ENCODE data around the gene ATP1A2. TPM values are rescaled to one million over a fixed set of nuclear protein-coding genes. Genes with fewer than 3 reads are reported as not detected.

Gene ATP1A2
- total and polyA plus RNA-seq, 3 experiments from 2014 or later = not detected

DNA sequence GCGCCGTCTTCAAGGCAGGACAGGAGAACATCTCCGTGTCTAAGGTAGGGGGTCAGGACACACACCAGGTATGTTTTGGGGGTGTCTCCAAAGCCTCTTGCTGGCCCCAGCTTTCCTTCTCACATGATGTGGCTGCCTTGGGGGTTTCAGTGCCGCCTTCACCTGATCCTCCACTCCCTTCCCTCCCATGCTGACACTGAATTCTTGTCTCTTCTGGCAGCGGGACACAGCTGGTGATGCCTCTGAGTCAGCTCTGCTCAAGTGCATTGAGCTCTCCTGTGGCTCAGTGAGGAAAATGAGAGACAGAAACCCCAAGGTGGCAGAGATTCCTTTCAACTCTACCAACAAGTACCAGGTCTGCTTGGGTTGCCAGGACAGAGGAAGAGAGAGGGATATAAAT, 13.5 kb downstream of the ATP1A2 start:
- no peaks in the 10 kb centered on the region for H3K27me3 ChIP-seq (ENCODE audit: insufficient read depth, low read length, poor library complexity, severe bottlenecking)
- Mint-ChIP-seq H3K27me3 (peaks cover 2 to 28% of the 10 kb centered on the region in 2 donors), H3K27ac (no peak overlapping the region), H3K4me1 (no peaks in the 10 kb centered on the region), H3K9me3 (no peaks in the 10 kb centered on the region), H3K4me3 (no peak overlapping the region), H3K36me3 (no peaks in the 10 kb centered on the region)
- no peaks in the 10 kb centered on the region for H3K36me3 ChIP-seq (ENCODE audit: insufficient read depth, low read length)
- H3K4me3 ChIP-seq (ENCODE audit: low read length) = no peak overlapping the region
- H3K4me1 ChIP-seq (ENCODE audit: insufficient read depth, low read length) = no peaks in the 10 kb centered on the region
- no peaks in the 10 kb centered on the region for H3K9me3 ChIP-seq (ENCODE audit: low read length)
- ChIA-PET CTCF (no interaction called here), POLR2A (no interaction called here)
- H3K27ac ChIP-seq (ENCODE audit: low read depth, low read length) = no peak overlapping the region
- DNase-seq = peak in 1 of 5 donors; percentile 23

DNA sequence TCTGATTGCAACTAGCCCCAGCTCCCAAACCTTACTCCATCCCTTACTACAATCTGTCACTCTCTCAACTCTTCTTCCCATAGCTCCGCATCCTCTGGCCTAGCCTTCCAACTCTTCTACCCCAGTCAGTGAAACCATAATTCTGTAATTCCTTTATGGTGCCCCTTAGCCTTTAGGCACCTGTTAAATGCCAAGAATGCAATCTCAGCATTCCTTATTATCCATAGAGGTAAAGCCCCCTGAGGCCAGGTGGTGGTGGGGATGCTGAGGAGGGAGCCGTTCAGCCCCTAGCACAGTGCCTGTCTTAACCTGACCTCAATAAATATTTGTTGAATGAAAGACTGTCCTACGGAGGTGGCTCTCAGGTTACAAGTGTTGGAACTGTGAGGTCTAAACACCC, 14.0 kb downstream of the ATP1A2 start:
- ChIA-PET CTCF (no interaction called here), POLR2A (no interaction called here)
- no peaks in the 10 kb centered on the region for H3K27me3 ChIP-seq (ENCODE audit: insufficient read depth, low read length, poor library complexity, severe bottlenecking)
- no peak overlapping the region for H3K4me3 ChIP-seq (ENCODE audit: low read length)
- H3K36me3 ChIP-seq (ENCODE audit: insufficient read depth, low read length) = no peaks in the 10 kb centered on the region
- H3K9me3 ChIP-seq (ENCODE audit: low read length) = no peaks in the 10 kb centered on the region
- H3K4me1 Mint-ChIP-seq = no peaks in the 10 kb centered on the region
- no peak overlapping the region for H3K27ac ChIP-seq (ENCODE audit: low read depth, low read length)
- H3K27me3 Mint-ChIP-seq = peaks cover 2 to 28% of the 10 kb centered on the region in 2 donors
- peak in 1 of 5 donors; percentile 4 for DNase-seq
- no peaks in the 10 kb centered on the region for H3K9me3 Mint-ChIP-seq
- H3K36me3 Mint-ChIP-seq = no peaks in the 10 kb centered on the region
- no peaks in the 10 kb centered on the region for H3K4me1 ChIP-seq (ENCODE audit: insufficient read depth, low read length)
- H3K27ac Mint-ChIP-seq = no peak overlapping the region
- H3K4me3 Mint-ChIP-seq = no peak overlapping the region

DNA sequence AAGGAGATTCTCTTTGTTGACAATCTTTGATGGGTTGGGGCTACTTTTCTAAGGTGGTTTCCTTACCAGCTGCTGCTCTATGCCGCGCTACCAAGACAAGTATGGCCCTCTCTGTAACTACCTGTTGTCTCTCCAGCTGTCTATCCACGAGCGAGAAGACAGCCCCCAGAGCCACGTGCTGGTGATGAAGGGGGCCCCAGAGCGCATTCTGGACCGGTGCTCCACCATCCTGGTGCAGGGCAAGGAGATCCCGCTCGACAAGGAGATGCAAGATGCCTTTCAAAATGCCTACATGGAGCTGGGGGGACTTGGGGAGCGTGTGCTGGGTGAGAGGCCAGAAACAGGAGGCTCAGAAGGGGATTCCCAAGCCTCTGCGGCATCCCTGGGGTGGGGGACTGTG, 14.4 kb downstream of the ATP1A2 start:
- peaks cover 0 to under 1% (median 0%) of the 10 kb centered on the region in 5 donors for H3K9me3 Mint-ChIP-seq
- H3K36me3 Mint-ChIP-seq = no peaks in the 10 kb centered on the region
- no peak overlapping the region for H3K27ac Mint-ChIP-seq
- Histone ChIP-seq H3K9me3 (ENCODE audit: low read length) (no peaks in the 10 kb centered on the region), H3K4me1 (ENCODE audit: insufficient read depth, low read length) (no peaks in the 10 kb centered on the region), H3K27ac (ENCODE audit: low read depth, low read length) (no peak overlapping the region), H3K4me3 (ENCODE audit: low read length) (no peak overlapping the region), H3K27me3 (ENCODE audit: insufficient read depth, low read length, poor library complexity, severe bottlenecking) (no peaks in the 10 kb centered on the region), H3K36me3 (ENCODE audit: insufficient read depth, low read length) (no peaks in the 10 kb centered on the region)
- POLR2A ChIA-PET = no interaction called here
- DNase-seq = peak in 1 of 5 donors; percentile 26
- no peak overlapping the region for H3K4me3 Mint-ChIP-seq
- H3K4me1 Mint-ChIP-seq = no peaks in the 10 kb centered on the region
- H3K27me3 Mint-ChIP-seq = peaks cover 5 to 28% of the 10 kb centered on the region in 2 donors
- CTCF ChIA-PET = no interaction called here

DNA sequence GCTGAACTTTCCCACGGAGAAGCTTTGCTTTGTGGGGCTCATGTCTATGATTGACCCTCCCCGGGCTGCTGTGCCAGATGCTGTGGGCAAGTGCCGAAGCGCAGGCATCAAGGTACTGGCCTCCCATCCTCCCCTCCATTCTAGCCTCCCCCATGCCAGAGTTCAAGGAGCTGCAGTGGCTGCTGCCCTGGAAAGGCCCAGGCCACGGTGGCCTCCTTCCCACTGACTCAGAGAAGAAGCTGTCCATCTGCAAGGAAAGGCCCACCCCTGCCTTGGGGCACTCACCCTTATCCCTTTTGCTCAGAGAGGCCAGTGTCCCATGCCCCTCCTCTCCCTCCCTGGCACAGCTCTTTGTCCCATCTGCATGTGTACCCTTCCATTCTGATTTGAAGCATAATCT, 14.9 kb downstream of the ATP1A2 start:
- peaks cover 5 to 28% of the 10 kb centered on the region in 2 donors for H3K27me3 Mint-ChIP-seq
- Histone ChIP-seq H3K4me1 (ENCODE audit: insufficient read depth, low read length) (no peaks in the 10 kb centered on the region), H3K4me3 (ENCODE audit: low read length) (no peak overlapping the region), H3K9me3 (ENCODE audit: low read length) (no peaks in the 10 kb centered on the region), H3K27me3 (ENCODE audit: insufficient read depth, low read length, poor library complexity, severe bottlenecking) (no peaks in the 10 kb centered on the region), H3K27ac (ENCODE audit: low read depth, low read length) (no peak overlapping the region), H3K36me3 (ENCODE audit: insufficient read depth, low read length) (no peaks in the 10 kb centered on the region)
- ChIA-PET CTCF (no interaction called here), POLR2A (no interaction called here)
- H3K4me3 Mint-ChIP-seq = no peak overlapping the region
- H3K27ac Mint-ChIP-seq = no peak overlapping the region
- H3K9me3 Mint-ChIP-seq = peaks cover 0 to 2% (median 0%) of the 10 kb centered on the region in 5 donors
- no peaks in the 10 kb centered on the region for H3K4me1 Mint-ChIP-seq
- H3K36me3 Mint-ChIP-seq = no peaks in the 10 kb centered on the region
- DNase-seq = no peak

DNA sequence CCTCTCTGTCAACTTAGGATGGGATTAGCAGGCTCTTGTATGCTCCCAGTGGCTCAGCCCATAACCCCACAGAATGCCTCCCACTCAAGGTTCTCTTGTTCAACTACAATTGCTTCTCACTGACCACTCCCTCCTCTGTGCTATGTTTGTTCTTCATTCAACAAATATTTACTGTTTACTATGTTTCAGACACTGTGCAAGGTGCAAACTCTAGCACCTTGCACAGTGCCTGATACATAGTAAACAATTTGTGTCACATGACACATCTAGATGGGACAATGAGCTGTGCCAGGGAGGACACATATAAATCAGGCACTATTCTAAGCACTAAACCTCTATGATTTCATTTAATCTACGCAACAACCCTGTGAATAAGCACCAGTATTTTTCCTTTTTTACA, 15.4 kb downstream of the ATP1A2 start:
- Mint-ChIP-seq H3K9me3 (peaks cover 0 to 2% (median 0%) of the 10 kb centered on the region in 5 donors), H3K36me3 (no peaks in the 10 kb centered on the region), H3K4me3 (no peak overlapping the region), H3K27ac (no peak overlapping the region), H3K27me3 (peaks cover 5 to 28% of the 10 kb centered on the region in 2 donors), H3K4me1 (no peaks in the 10 kb centered on the region)
- Histone ChIP-seq H3K4me3 (ENCODE audit: low read length) (no peak overlapping the region), H3K9me3 (ENCODE audit: low read length) (no peaks in the 10 kb centered on the region), H3K27me3 (ENCODE audit: insufficient read depth, low read length, poor library complexity, severe bottlenecking) (no peaks in the 10 kb centered on the region), H3K27ac (ENCODE audit: low read depth, low read length) (no peak overlapping the region), H3K4me1 (ENCODE audit: insufficient read depth, low read length) (no peaks in the 10 kb centered on the region), H3K36me3 (ENCODE audit: insufficient read depth, low read length) (no peaks in the 10 kb centered on the region)
- DNase-seq = no peak
- ChIA-PET POLR2A (interaction anchor here (0.7 kb wide), 1 partner anchor 61 kb away, joined by 3 read pairs; the partner anchor contains the start of gene KCNJ10), CTCF (no interaction called here)

DNA sequence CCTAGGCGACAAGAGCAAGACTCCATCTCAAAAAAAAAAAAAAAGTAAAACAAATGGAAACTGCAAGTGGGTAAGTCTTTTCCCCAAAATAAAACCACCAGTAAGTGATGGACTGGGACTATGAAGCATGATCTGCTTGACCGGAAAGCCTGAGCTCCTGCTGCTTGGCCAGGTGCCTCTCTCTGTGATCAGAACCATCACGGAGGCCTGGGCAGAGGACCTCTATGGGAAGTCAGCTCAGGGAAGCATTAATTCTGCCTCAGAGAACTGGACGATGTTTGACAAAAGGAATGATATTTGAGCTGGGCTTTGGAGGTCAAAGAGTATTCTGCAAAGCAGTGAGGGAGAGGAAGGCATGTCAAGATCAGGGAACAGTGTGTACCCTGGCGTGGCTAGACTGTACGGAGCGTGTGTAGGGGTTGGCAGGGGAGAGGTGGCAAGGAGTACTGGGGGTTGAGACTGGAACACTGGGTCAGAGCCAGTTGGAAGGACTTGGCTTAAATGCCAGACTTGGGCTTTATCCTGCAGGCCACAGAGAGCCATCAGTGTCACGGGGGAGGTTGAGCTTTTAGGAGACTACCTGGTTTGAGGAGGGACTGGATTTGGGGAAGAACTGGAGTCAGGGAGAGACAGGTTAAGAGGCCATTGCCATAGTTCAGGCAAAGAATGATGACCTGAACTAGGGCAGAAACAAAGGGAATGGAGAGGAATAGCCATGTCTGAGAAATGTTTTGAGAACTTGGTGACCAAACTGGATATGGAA, 16.4 kb downstream of the ATP1A2 start:
- Histone ChIP-seq H3K27me3 (ENCODE audit: insufficient read depth, low read length, poor library complexity, severe bottlenecking) (no peaks in the 10 kb centered on the region), H3K36me3 (ENCODE audit: insufficient read depth, low read length) (no peaks in the 10 kb centered on the region), H3K4me3 (ENCODE audit: low read length) (no peak overlapping the region), H3K4me1 (ENCODE audit: insufficient read depth, low read length) (no peaks in the 10 kb centered on the region), H3K9me3 (ENCODE audit: low read length) (no peaks in the 10 kb centered on the region), H3K27ac (ENCODE audit: low read depth, low read length) (no peak overlapping the region)
- Mint-ChIP-seq H3K27me3 (peaks cover 5 to 28% of the 10 kb centered on the region in 2 donors), H3K36me3 (no peaks in the 10 kb centered on the region), H3K9me3 (peaks cover 0 to 2% (median 0%) of the 10 kb centered on the region in 5 donors), H3K4me3 (no peak overlapping the region), H3K4me1 (no peaks in the 10 kb centered on the region), H3K27ac (no peak overlapping the region)
- ChIA-PET CTCF (no interaction called here), POLR2A (interaction anchor here (0.7 kb wide), 1 partner anchor 62 kb away, joined by 3 read pairs; the partner anchor contains the start of gene KCNJ10)
- DNase-seq = no peak

DNA sequence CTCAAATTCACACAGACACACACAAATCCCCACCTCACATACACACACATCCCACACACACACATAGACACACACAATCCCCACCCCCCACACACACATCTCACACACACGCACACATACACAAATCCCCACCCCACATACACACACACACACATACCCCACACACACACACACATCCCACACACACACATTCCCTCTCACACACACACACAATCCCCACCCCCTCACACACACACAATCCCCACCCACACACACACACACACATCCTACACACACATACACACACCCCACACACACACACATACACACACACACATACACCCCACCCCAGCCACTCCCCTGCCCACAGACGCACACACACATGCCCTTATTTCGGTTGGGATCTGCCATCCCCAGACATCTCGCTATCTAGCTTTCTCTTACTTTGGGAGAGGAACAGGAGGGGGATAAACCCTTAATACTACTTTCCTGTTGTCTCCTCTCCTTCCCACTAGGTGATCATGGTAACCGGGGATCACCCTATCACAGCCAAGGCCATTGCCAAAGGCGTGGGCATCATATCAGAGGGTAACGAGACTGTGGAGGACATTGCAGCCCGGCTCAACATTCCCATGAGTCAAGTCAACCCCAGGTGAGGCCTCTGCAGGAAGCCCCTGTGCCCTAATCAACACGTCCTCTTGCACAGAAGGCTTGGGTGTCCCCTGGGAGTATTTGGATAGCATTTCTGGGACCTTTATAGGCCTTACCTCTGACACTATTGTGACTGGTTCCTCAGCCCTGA, 18.6 kb downstream of the ATP1A2 start:
- H3K4me3 ChIP-seq (ENCODE audit: low read length) = no peak overlapping the region
- no peaks in the 10 kb centered on the region for H3K36me3 ChIP-seq (ENCODE audit: insufficient read depth, low read length)
- Mint-ChIP-seq H3K4me1 (no peaks in the 10 kb centered on the region), H3K9me3 (peaks cover 0 to 2% (median 0%) of the 10 kb centered on the region in 5 donors), H3K27ac (no peak overlapping the region), H3K4me3 (no peak overlapping the region), H3K36me3 (no peaks in the 10 kb centered on the region), H3K27me3 (peaks cover 9 to 20% of the 10 kb centered on the region in 2 donors)
- H3K4me1 ChIP-seq (ENCODE audit: insufficient read depth, low read length) = no peaks in the 10 kb centered on the region
- H3K27me3 ChIP-seq (ENCODE audit: insufficient read depth, low read length, poor library complexity, severe bottlenecking) = no peaks in the 10 kb centered on the region
- ChIA-PET POLR2A (no interaction called here), CTCF (no interaction called here)
- no peak overlapping the region for H3K27ac ChIP-seq (ENCODE audit: low read depth, low read length)
- no peaks in the 10 kb centered on the region for H3K9me3 ChIP-seq (ENCODE audit: low read length)
- no peak for DNase-seq

DNA sequence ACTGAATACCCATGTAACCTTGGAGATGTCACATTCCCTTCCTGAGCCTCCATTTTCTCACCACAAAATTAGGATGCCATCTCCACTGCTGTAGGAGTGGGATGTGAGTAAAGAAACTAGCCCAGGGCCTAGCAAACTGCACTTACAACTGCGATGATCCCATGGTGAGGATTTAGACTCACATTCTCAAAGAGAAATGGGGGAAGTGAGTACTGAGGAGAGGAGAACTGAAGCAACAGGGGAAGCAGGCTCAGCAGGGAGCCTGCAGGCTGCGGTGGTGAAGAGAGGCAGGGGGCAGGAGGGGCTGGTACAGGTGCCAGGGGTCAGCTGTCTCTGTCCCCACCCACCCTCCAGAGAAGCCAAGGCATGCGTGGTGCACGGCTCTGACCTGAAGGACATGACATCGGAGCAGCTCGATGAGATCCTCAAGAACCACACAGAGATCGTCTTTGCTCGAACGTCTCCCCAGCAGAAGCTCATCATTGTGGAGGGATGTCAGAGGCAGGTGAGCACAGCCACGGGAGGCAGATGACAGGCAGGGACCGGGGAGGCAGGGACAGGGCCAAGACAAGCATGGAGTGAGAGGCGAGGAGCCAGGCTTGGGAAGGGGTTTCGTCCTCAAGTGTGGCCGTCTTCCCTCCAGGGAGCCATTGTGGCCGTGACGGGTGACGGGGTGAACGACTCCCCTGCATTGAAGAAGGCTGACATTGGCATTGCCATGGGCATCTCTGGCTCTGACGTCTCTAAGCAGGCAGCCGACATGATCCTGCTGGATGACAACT, 19.4 kb downstream of the ATP1A2 start:
- no peak overlapping the region for H3K27ac ChIP-seq (ENCODE audit: low read depth, low read length)
- Mint-ChIP-seq H3K4me1 (no peaks in the 10 kb centered on the region), H3K4me3 (no peak overlapping the region), H3K36me3 (no peaks in the 10 kb centered on the region), H3K9me3 (peaks cover 0 to 2% (median 0%) of the 10 kb centered on the region in 5 donors), H3K27ac (no peak overlapping the region), H3K27me3 (peaks cover 12 to 18% of the 10 kb centered on the region in 2 donors)
- no peaks in the 10 kb centered on the region for H3K9me3 ChIP-seq (ENCODE audit: low read length)
- H3K36me3 ChIP-seq (ENCODE audit: insufficient read depth, low read length) = no peaks in the 10 kb centered on the region
- DNase-seq = no peak
- CTCF ChIA-PET = no interaction called here
- H3K4me1 ChIP-seq (ENCODE audit: insufficient read depth, low read length) = no peaks in the 10 kb centered on the region
- POLR2A ChIA-PET = no interaction called here
- no peak overlapping the region for H3K4me3 ChIP-seq (ENCODE audit: low read length)
- no peaks in the 10 kb centered on the region for H3K27me3 ChIP-seq (ENCODE audit: insufficient read depth, low read length, poor library complexity, severe bottlenecking)
